DMS53 treated with DMSO at 0.1 percent for 48 hours (cell line): Measurements from ENCODE around the gene IL2RA.
A peak's percentile ranks its signal among the peaks of the same experiment; 100 is the strongest.

Experiments
- DNase-seq: peaks from one replicate; lab custom pipeline; 2025; ENCODE audit not compliant: unreplicated experiment; lab: John Stamatoyannopoulos, UW

Gene IL2RA

GRCh38 chr10:5988336-5988920 lies 73.7 kb downstream of the IL2RA start:
- DNase-seq = no peak

GRCh38 chr10:5987747-5988146 lies 74.4 kb downstream of the IL2RA start:
- DNase-seq = no peak

GRCh38 chr10:5985029-5985428 lies 77.1 kb downstream of the IL2RA start:
- DNase-seq = no peak

GRCh38 chr10:5983774-5984173 lies 78.4 kb downstream of the IL2RA start:
- no peak for DNase-seq

GRCh38 chr10:5981529-5981928 lies 80.6 kb downstream of the IL2RA start:
- DNase-seq = no peak

- DNase-seq = no peak
These were observed 84.0 kb downstream of the IL2RA start for GRCh38 chr10:5978230-5978489.

GRCh38 chr10:5977471-5978229 lies 84.5 kb downstream of the IL2RA start, which contains the start of gene IL15RA:
Gene IL15RA (minus strand): TSS chr10:5977543. CDS start chr10:5977492, 51 bp downstream.
- DNase-seq = peak; percentile 67

- peak; percentile 24 for DNase-seq
These were observed 85.4 kb downstream of the IL2RA start for GRCh38 chr10:5976512-5977470.

GRCh38 chr10:5975641-5976473 lies 86.3 kb downstream of the IL2RA start:
- DNase-seq = no peak

GRCh38 chr10:5973069-5973468 lies 89.1 kb downstream of the IL2RA start:
- DNase-seq = no peak

GRCh38 chr10:5971886-5972285 lies 90.3 kb downstream of the IL2RA start:
- no peak for DNase-seq

GRCh38 chr10:5971315-5971832 lies 90.8 kb downstream of the IL2RA start:
- DNase-seq = no peak

GRCh38 chr10:5970527-5970926 lies 91.6 kb downstream of the IL2RA start:
- DNase-seq = no peak

GRCh38 chr10:5970066-5970465 lies 92.1 kb downstream of the IL2RA start:
- no peak for DNase-seq

GRCh38 chr10:5968681-5969453 lies 93.3 kb downstream of the IL2RA start:
- DNase-seq = no peak

GRCh38 chr10:5968037-5968680 lies 94.0 kb downstream of the IL2RA start:
- DNase-seq = no peak

- DNase-seq = no peak
These were observed 96.9 kb downstream of the IL2RA start for GRCh38 chr10:5965266-5965665.

GRCh38 chr10:5964736-5965135 lies 97.4 kb downstream of the IL2RA start:
- DNase-seq = no peak

- DNase-seq = no peak
These were observed 98.6 kb downstream of the IL2RA start for GRCh38 chr10:5963591-5963990.
